ENCODE data around the gene ATP1B4.

Gene ATP1B4

DNA sequence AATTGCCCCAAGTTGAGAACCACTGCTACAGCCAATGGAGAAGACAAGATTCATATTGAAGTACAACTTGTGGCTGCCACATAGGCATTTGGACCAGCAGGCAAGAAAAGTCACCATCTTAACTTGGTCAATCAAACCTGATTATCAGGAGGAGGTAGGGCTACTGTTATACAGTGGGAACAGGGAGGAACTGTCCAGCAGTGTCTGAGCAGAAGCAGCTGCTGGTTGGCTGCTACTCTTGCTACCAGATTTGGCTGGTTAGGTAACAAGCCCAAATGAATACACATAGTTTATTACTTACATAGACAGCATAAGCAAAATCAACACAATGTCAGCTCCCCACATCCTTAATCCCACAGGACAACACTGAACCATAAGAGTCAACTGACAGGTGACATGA, 39.4 kb downstream of the ATP1B4 start:
- H3K9me3 ChIP-seq (ENCODE audit: low read length) = no peaks in the 10 kb centered on the region
- no peaks in the 10 kb centered on the region for H3K36me3 ChIP-seq (ENCODE audit: insufficient read depth, low read length)
- no peaks in the 10 kb centered on the region for H3K27me3 ChIP-seq (ENCODE audit: insufficient read depth, low read length)
- H3K4me1 ChIP-seq (ENCODE audit: insufficient read depth, low read length) = no peaks in the 10 kb centered on the region
- H2AFZ ChIP-seq (ENCODE audit: low read depth, low read length) = no peak overlapping the region
- H3K4me3 ChIP-seq (ENCODE audit: low read length) = no peak overlapping the region

DNA sequence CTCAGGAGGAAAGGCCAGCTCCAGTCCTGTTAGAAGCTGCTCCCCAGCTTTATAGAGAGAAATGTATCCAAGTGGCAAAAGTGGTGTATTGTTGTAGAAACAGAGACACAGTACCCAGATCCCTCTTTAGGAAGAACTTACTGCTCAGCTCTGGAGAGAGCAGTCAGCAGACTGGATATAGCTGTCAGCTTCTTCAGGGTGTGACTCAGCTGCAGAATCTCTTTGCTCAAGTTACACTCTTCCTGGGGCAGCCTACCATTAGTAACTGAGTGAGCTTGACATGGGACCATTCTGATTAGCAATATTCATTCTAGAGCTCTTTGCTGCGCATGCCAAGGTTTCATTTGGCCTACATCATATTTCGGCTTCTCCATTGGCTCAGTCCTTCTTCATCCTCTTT, 40.5 kb downstream of the ATP1B4 start:
- Histone ChIP-seq H3K4me3 (ENCODE audit: low read length) (no peak overlapping the region), H3K27me3 (ENCODE audit: insufficient read depth, low read length) (no peaks in the 10 kb centered on the region), H2AFZ (ENCODE audit: low read depth, low read length) (no peak overlapping the region), H3K9me3 (ENCODE audit: low read length) (no peaks in the 10 kb centered on the region), H3K36me3 (ENCODE audit: insufficient read depth, low read length) (no peaks in the 10 kb centered on the region), H3K4me1 (ENCODE audit: insufficient read depth, low read length) (no peaks in the 10 kb centered on the region)

DNA sequence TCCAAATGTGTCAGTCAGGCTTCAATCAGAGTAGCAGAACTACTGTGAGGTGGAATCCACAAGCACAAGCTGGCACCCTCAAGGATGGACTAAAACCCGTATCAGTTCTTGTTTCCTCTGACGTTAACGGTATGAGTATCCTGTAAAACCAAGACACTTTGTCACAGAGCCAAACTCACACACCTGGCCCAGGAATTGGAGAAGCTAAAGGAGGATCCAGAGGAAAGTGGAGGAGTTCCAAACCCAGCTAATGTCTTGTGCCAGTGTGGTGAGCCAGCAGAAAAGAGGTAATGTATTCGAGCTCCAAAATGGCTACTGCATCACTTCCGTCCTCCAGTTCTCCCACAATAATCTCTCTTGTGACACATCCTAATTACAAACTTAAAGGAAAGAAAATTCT, 44.7 kb downstream of the ATP1B4 start:
- Histone ChIP-seq H3K4me3 (ENCODE audit: low read length) (no peak overlapping the region), H3K9me3 (ENCODE audit: low read length) (no peaks in the 10 kb centered on the region), H3K36me3 (ENCODE audit: insufficient read depth, low read length) (no peaks in the 10 kb centered on the region), H3K4me1 (ENCODE audit: insufficient read depth, low read length) (no peaks in the 10 kb centered on the region), H2AFZ (ENCODE audit: low read depth, low read length) (no peak overlapping the region), H3K27me3 (ENCODE audit: insufficient read depth, low read length) (no peaks in the 10 kb centered on the region)

DNA sequence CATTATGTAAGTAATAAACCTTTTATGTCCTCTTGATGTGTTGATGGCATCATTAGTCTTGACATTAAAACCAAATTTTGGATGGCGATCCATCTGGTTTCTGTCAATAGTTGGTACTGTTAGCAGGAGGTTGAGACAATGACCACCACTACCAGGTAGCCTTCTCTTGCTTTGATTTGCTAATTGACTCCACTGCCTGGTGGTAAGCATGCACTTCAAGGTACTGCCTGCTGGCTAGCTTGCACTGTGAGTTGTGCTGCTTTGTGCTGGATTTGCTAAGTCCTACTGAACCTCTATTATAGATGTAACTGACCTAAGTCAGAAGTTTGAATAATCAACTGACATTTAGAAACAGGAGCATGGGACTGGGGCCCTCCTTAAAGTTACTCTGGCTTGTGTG, 46.3 kb downstream of the ATP1B4 start:
- Histone ChIP-seq H3K4me1 (ENCODE audit: insufficient read depth, low read length) (no peaks in the 10 kb centered on the region), H3K36me3 (ENCODE audit: insufficient read depth, low read length) (no peaks in the 10 kb centered on the region), H3K9me3 (ENCODE audit: low read length) (no peaks in the 10 kb centered on the region), H2AFZ (ENCODE audit: low read depth, low read length) (no peak overlapping the region), H3K27me3 (ENCODE audit: insufficient read depth, low read length) (no peaks in the 10 kb centered on the region), H3K4me3 (ENCODE audit: low read length) (no peak overlapping the region)

DNA sequence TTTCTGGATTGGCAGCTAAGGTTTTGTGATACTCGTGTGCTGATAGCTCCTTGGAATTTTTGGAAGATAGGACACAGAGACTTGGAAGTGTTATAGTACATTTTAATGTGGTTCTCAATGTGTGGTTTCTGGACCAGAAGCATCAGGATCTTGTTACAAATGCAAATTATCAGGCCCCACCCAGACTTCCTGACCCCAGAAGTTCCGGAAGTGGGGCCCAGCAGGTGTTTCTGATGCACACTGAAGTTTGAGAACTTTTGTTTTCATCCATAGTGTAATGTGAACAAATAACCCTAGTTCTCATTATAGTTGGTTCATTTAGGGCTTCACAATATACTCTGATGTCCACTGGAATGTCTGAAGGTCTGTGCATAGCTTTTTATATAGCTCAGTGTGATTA, 57.6 kb downstream of the ATP1B4 start:
- H3K36me3 ChIP-seq (ENCODE audit: insufficient read depth, low read length) = no peaks in the 10 kb centered on the region

DNA sequence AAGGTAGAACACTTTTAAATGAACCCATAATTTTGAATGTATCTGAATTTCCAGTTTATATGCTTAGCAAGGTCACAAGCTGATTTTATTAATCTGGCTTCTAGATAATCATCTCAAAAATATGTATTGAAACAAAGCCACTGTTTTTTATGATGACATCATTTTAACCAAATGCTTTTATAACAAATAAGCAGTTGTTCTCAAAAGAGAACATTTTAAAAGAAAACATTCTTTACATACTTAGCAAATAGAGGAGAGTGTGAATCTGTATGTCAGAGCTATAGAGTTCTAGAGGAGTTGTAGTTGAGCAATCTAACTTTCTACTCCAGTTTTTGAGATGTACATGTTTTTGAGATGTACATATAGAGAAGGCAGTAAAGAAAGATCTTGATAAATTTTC, 64.7 kb downstream of the ATP1B4 start:
- Histone ChIP-seq H3K4me1 (ENCODE audit: insufficient read depth, low read length) (no peaks in the 10 kb centered on the region), H3K9me3 (ENCODE audit: low read length) (no peaks in the 10 kb centered on the region), H2AFZ (ENCODE audit: low read depth, low read length) (no peak overlapping the region), H3K4me3 (ENCODE audit: low read length) (no peak overlapping the region), H3K27me3 (ENCODE audit: insufficient read depth, low read length) (no peaks in the 10 kb centered on the region), H3K36me3 (ENCODE audit: insufficient read depth, low read length) (no peaks in the 10 kb centered on the region)

More for the DNA sequence above, 57.6 kb downstream of the ATP1B4 start:
- H3K27me3 ChIP-seq (ENCODE audit: insufficient read depth, low read length) = no peaks in the 10 kb centered on the region
- no peak overlapping the region for H2AFZ ChIP-seq (ENCODE audit: low read depth, low read length)
- no peaks in the 10 kb centered on the region for H3K4me1 ChIP-seq (ENCODE audit: insufficient read depth, low read length)
- no peak overlapping the region for H3K4me3 ChIP-seq (ENCODE audit: low read length)
- H3K9me3 ChIP-seq (ENCODE audit: low read length) = no peaks in the 10 kb centered on the region

DNA sequence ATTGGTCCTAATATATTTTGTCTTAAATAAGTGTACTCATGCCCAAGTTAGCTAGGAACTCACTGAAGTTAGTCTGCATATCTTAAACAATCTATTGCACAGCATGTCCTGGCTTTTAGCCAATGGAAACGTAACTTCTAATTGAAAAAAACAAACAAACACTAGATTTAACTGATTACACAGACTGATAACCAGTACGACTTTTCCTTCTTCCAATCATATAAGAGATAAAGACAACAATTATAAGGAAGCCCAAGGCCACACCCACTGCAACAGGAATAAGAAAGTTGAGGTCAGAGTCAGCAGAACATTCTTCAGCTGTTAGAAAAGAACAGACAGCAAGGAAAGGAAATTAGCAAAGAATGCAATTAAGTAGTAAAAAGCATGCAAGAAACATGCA, 66.4 kb downstream of the ATP1B4 start:
- Histone ChIP-seq H3K9me3 (ENCODE audit: low read length) (no peaks in the 10 kb centered on the region), H2AFZ (ENCODE audit: low read depth, low read length) (no peak overlapping the region), H3K4me3 (ENCODE audit: low read length) (no peak overlapping the region), H3K27me3 (ENCODE audit: insufficient read depth, low read length) (no peaks in the 10 kb centered on the region), H3K36me3 (ENCODE audit: insufficient read depth, low read length) (no peaks in the 10 kb centered on the region), H3K4me1 (ENCODE audit: insufficient read depth, low read length) (no peaks in the 10 kb centered on the region)

DNA sequence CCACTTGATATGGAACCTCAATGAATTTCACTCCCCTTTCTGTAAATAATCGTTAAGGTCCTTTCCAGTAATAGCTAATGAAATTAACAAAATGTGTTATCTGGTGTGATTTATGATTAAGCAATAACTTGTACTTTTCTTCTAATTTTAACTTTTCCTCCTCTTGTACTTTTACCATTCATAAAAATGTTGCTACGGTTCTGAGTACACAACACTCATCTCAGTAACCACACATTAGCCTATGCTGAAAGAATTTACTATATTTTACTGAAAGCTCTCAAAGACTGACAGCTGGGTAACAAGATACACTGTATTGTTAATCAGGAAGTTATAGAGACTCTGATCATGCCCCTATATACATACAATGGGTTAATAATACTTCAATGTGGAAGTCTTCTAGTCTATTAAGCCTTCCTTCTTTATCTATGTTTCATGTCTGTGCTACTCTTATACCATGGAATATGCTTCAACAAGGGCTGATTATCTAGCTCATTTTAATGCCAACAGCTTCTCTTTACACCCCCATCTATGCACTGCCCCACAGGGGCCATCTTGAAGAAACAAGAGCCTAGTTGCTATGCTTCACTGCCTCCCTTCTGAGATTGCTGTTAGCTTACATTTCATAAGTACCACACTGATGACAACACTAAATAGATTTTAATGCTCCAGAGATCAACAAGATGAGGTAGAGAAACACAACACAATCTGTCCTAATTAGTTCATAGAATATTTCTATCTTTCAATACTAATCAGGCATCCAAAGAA, 68.1 kb downstream of the ATP1B4 start:
- H3K27me3 ChIP-seq (ENCODE audit: insufficient read depth, low read length) = no peaks in the 10 kb centered on the region
- H2AFZ ChIP-seq (ENCODE audit: low read depth, low read length) = no peak overlapping the region
- H3K4me3 ChIP-seq (ENCODE audit: low read length) = no peak overlapping the region
- no peaks in the 10 kb centered on the region for H3K4me1 ChIP-seq (ENCODE audit: insufficient read depth, low read length)
- H3K9me3 ChIP-seq (ENCODE audit: low read length) = no peaks in the 10 kb centered on the region
- no peaks in the 10 kb centered on the region for H3K36me3 ChIP-seq (ENCODE audit: insufficient read depth, low read length)
